WI38 (cell line): ENCODE results near the gene CFTR.

ENCODE experiments used
- H3K4me3 ChIP-seq: 2 replicates; pipeline ENCODE4 v1.5.1; 2011; ENCODE audit warnings: low read depth, mild to moderate bottlenecking, control low read depth, low read length
- TF ChIP-seq, protein P1 (sequence below): IDR thresholded peaks from 2 replicates; pipeline ENCODE4 v1.5.1; 2012; ENCODE audit warnings: low read depth, mild to moderate bottlenecking, control low read depth, low read length

CFTR gene

GRCh38 chr7:117597755-117598154 is 117.9 kb downstream of the CFTR start:
- TF ChIP-seq, protein P1, sequence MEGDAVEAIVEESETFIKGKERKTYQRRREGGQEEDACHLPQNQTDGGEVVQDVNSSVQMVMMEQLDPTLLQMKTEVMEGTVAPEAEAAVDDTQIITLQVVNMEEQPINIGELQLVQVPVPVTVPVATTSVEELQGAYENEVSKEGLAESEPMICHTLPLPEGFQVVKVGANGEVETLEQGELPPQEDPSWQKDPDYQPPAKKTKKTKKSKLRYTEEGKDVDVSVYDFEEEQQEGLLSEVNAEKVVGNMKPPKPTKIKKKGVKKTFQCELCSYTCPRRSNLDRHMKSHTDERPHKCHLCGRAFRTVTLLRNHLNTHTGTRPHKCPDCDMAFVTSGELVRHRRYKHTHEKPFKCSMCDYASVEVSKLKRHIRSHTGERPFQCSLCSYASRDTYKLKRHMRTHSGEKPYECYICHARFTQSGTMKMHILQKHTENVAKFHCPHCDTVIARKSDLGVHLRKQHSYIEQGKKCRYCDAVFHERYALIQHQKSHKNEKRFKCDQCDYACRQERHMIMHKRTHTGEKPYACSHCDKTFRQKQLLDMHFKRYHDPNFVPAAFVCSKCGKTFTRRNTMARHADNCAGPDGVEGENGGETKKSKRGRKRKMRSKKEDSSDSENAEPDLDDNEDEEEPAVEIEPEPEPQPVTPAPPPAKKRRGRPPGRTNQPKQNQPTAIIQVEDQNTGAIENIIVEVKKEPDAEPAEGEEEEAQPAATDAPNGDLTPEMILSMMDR: no peak
- no peak overlapping the region for H3K4me3 ChIP-seq

DNA sequence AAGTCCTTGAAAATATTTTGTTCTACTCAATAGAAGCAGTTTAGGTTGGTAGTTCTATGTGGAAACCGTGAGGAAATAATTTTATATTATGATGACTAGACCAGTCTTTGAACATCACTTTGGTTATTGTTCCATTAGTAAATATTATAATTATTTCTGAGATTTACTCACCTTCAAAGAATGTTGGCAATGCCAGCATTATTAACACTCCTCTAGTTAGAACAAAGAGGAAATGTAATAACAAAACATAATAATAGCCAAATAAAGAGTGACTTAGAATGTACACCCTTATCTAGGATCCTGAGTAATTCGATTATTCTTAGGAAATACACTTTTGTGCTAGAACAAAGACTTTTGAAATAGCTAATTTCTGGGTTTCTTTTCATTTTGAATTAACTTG is 121.1 kb downstream of the CFTR start:
- TF ChIP-seq, protein P1: no peak
- H3K4me3 ChIP-seq: no peak overlapping the region

DNA sequence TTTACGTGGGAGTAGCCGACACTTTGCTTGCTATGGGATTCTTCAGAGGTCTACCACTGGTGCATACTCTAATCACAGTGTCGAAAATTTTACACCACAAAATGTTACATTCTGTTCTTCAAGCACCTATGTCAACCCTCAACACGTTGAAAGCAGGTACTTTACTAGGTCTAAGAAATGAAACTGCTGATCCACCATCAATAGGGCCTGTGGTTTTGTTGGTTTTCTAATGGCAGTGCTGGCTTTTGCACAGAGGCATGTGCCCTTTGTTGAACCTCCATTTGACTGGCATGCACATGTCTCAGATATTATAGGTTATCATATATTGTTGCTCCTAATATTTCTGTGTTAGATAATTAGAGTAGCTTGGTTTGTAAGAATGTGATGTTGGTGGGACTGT is 123.8 kb downstream of the CFTR start:
- TF ChIP-seq, protein P1: no peak
- no peak overlapping the region for H3K4me3 ChIP-seq

GRCh38 chr7:117605712-117606111 is 125.9 kb downstream of the CFTR start:
- TF ChIP-seq, protein P1: no peak
- H3K4me3 ChIP-seq: no peak overlapping the region

DNA sequence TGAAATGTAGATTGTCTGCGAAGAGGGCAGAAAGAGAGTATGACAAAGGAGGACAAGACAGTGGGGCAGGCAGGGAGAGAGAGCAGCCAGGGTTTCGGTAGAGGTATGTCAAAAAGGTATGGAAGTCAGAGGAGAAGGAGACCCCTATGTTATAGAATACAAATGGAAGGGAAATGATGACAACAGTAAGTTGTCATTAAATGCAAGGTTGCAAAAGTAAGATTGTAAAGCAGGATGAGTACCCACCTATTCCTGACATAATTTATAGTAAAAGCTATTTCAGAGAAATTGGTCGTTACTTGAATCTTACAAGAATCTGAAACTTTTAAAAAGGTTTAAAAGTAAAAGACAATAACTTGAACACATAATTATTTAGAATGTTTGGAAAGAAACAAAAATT is 126.3 kb downstream of the CFTR start:
- no peak overlapping the region for H3K4me3 ChIP-seq
- TF ChIP-seq, protein P1: no peak

- TF ChIP-seq, protein P1: no peak
- no peak overlapping the region for H3K4me3 ChIP-seq
These were observed 130.6 kb downstream of the CFTR start for GRCh38 chr7:117610396-117610795.

DNA sequence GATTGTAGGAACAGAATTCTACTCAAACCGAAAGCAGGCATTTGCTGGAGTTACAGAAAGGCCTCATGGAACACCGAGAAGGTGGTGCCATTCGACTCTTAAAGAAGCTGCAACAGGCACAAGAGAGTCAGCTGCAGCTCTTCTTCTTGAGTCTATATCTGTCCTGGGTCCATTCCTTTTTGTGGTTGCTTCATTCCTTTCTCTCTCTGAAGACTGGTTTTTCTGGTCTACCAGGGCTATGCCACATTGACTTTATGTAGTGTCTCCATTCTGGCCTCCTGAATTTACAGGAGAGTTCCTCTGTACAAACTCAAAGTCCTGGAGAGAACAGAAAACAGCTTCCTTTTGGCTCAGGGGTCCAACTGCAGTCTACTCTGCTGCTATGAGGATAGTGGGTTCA is 132.8 kb downstream of the CFTR start:
- TF ChIP-seq, protein P1: no peak
- no peak overlapping the region for H3K4me3 ChIP-seq
